ENCODE data around the gene SENP6.
"Not testable (repeated sequence)": the region's sequence is repeated elsewhere in the genome, so short reads cannot be mapped to it uniquely, and the experiment has no call there.

Gene SENP6

DNA sequence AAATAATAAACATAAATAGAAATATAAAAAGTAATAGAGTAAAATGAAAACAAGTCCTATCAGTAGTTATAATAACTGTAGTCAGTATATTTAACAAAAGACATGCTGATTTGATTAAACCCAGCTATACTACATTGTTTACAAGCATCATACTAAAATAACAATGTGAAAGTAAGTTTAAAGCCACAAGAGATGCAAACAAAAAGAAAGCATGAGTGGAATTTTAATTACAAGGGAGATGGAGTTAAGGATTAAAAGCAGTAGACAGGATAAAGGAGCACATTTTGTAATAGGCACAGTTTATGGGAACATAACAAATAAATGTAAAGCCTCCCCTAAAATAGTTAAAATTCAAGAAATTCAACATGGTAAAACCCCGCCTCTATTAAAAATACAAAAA lies 41.5 kb downstream of the SENP6 start:
- no peak overlapping the region for H3K4me3 ChIP-seq (replicated peaks; ENCODE audit: low read depth, low read length)
- DNase-seq (ENCODE audit: low read depth): no peak
- TF ChIP-seq, protein P1, sequence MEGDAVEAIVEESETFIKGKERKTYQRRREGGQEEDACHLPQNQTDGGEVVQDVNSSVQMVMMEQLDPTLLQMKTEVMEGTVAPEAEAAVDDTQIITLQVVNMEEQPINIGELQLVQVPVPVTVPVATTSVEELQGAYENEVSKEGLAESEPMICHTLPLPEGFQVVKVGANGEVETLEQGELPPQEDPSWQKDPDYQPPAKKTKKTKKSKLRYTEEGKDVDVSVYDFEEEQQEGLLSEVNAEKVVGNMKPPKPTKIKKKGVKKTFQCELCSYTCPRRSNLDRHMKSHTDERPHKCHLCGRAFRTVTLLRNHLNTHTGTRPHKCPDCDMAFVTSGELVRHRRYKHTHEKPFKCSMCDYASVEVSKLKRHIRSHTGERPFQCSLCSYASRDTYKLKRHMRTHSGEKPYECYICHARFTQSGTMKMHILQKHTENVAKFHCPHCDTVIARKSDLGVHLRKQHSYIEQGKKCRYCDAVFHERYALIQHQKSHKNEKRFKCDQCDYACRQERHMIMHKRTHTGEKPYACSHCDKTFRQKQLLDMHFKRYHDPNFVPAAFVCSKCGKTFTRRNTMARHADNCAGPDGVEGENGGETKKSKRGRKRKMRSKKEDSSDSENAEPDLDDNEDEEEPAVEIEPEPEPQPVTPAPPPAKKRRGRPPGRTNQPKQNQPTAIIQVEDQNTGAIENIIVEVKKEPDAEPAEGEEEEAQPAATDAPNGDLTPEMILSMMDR (IDR thresholded peaks at IDR 0.05; ENCODE audit: low read length, missing control alignments): no peak

DNA sequence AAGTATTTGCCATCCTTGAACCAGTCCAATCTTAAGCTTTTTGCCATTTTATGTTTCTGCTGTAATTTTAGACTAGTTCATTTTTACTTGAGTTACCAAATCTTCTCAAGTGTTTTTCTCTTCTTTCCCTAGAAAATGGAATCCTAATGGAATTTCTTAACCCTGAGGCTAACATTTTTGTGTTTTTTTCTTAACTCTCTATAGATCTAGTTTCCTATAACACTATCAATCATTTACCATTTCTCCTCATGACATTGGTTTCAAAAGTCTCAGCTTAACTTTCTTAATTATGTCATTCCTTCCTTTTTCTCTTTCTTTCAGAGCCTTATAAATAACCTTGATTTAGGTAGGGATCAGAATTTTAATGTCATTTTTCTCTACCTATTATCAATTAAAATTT lies 54.8 kb downstream of the SENP6 start:
- no peak for DNase-seq (ENCODE audit: low read depth)
- TF ChIP-seq, protein P1 (IDR thresholded peaks at IDR 0.05; ENCODE audit: low read length, missing control alignments): no peak
- no peak overlapping the region for H3K4me3 ChIP-seq (replicated peaks; ENCODE audit: low read depth, low read length)

DNA sequence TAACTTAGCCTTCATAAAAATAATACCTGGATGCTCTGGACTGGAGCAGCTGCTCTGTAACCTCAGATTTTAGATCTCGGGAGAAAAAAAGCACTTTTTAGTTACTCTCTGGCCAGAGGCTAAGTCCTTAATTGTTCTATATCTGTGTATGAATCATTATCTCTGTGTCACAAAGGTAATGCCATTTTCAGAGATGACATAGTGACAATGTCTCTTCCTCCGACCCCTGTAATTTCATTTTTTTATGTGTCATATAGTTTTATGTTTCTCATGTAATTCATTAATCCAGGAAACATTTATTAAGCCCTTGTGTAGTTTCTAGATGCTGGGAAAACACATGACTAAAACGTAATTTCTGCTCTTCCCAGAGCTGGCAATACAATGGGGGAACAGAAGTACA lies 55.6 kb downstream of the SENP6 start:
- no peak overlapping the region for H3K4me3 ChIP-seq (replicated peaks; ENCODE audit: low read depth, low read length)
- TF ChIP-seq, protein P1 (IDR thresholded peaks at IDR 0.05; ENCODE audit: low read length, missing control alignments): no peak
- no peak for DNase-seq (ENCODE audit: low read depth)

DNA sequence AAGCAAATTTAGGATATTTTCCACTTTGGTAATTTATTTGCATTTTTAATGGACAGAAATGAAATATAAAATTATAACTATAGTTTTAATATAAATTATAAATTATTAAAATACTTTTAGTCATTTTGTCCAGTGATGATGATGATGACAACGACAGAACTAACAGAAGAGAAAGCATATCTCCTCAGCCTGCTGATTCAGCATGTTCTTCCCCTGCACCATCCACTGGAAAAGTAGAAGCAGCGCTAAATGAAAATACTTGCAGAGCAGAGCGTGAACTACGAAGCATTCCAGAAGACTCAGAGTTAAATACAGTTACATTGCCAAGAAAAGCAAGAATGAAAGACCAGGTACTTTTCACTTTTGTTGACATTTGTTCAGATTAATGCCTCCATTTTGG lies 64.9 kb downstream of the SENP6 start:
- no peak for DNase-seq (ENCODE audit: low read depth)
- TF ChIP-seq, protein P1 (IDR thresholded peaks at IDR 0.05; ENCODE audit: low read length, missing control alignments): no peak
- H3K4me3 ChIP-seq (replicated peaks; ENCODE audit: low read depth, low read length): no peak overlapping the region

DNA sequence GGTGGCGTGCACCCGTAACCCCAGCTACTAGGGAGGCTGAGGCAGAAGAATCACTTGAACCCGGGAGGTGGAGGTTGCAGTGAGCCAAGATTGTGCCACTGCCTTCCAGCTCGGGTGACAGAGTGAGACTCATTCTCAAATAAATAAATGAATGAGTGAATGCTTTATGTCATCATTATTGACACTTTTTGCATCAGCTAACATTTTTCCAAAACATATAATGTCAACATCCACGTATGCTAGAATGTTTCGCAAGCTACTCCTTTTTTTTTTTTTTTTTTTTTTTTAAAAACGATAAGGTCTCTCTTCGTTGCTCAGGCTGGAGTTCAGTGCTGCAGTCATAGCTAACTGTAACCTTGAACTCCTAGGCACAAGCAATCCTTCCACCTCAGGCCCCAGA lies 72.2 kb downstream of the SENP6 start:
- peak; percentile 5 for DNase-seq (ENCODE audit: low read depth)
- no peak overlapping the region for H3K4me3 ChIP-seq (replicated peaks; ENCODE audit: low read depth, low read length)
- TF ChIP-seq, protein P1 (IDR thresholded peaks at IDR 0.05; ENCODE audit: low read length, missing control alignments): no peak

DNA sequence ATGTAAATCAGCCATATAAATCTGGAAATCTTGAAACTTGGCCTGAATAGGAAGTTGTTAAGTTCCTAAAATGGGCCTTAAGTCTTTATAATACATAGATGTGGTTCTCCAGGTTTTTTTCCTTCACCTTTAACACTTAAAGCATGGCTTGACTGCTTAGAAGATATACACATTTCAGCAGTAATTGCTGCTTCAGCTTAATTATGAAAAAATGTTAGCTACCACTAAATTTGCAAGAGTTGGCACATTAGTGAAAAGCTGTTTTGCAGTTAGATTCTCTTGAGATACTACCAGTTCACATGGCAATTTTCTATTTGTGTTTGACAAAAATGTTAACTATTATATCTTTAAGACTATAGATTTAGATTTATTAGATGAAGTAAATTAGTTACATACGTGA lies 74.7 kb downstream of the SENP6 start:
- TF ChIP-seq, protein P1 (IDR thresholded peaks at IDR 0.05; ENCODE audit: low read length, missing control alignments): no peak
- no peak for DNase-seq (ENCODE audit: low read depth)
- no peak overlapping the region for H3K4me3 ChIP-seq (replicated peaks; ENCODE audit: low read depth, low read length)

DNA sequence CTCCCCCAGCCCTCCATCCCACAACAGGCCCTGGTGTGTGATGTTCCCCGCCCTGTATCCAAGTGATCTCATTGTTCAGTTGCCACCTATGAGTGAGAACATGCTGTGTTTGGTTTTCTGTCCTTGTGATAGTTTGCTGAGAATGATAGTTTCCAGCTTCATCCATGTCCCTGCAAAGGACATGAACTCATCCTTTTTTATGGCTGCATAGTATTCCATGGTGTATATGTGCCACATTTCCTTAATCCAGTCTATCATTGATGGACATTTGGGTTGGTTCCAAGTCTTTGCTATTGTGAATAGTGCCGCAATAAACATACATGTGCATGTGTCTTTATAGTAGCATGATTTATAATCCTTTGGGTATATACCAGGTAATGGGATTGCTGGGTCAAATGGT lies 80.9 kb downstream of the SENP6 start:
- not testable (repeated sequence) for H3K4me3 ChIP-seq (replicated peaks; ENCODE audit: low read depth, low read length); DNase-seq (ENCODE audit: low read depth)

DNA sequence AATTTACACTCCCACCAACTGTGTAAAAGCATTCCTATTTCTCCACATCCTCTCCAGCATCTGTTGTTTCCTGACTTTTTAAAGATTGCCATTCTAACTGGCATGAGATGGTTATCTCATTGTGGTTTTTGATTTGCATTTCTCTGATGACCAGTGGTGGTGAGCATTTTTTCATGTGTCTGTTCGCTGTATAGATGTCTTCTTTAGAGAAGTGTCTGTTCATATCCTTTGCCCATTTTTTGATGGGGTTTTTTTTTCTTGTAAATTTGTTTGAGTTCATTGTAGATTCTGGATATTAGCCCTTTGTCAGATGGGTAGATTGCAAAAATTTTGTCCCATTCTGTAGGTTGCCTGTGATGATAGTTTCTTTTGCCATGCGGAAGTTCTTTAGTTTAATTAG lies 81.3 kb downstream of the SENP6 start:
- DNase-seq (ENCODE audit: low read depth); H3K4me3 ChIP-seq (replicated peaks; ENCODE audit: low read depth, low read length): not testable (repeated sequence)

DNA sequence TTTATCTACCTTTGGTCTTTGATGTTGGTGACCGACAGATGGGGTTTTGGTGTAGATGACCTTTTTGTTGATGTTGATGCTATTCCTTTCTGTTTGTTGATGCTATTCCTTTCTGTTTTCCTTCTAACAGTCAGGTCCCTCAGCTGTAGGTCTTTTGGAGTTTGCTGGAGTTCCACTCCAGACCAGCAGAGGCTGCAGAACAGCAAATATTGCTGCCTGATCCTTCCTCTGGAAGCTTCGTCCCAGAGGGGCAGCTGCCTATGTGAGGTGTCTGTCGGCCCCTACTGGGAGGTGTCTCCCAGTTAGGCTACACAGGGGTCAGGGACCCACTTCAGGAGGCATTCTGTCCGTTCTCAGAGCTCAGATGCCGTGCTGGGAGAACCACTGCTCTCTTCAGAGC lies 85.9 kb downstream of the SENP6 start:
- DNase-seq (ENCODE audit: low read depth); H3K4me3 ChIP-seq (replicated peaks; ENCODE audit: low read depth, low read length): not testable (repeated sequence)

DNA sequence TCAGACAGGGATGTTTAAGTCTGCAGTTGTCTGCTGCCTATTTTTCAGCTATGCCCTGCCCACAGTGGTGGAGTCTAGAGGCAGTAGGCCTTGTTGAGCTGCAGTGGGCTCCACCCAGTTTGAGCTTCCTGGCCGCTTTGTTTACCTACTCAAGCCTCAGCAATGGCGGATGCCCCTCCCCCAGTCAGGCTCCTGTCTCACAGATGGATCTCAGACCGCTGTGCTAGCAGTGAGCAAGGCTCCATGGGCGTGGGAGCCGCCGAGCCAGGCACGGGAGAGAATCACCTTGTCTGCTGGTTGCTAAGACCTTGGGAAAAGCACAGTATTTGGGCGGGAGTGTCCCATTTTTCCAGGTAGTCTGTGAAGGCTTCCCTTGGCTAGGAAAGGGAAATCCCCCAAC lies 86.3 kb downstream of the SENP6 start:
- not testable (repeated sequence) for H3K4me3 ChIP-seq (replicated peaks; ENCODE audit: low read depth, low read length); DNase-seq (ENCODE audit: low read depth)

Data from fibroblast of pulmonary artery (primary cell).